ENCODE data around the gene MED26.

MED26 gene

GRCh38 chr19:16591803-16592556 is 36.0 kb downstream of the MED26 start:
- no peak overlapping the region for H3K4me3 Mint-ChIP-seq
- H3K9me3 Mint-ChIP-seq = no peaks in the 10 kb centered on the region
- H3K27ac Mint-ChIP-seq (ENCODE audit: low read depth) = no peak overlapping the region
- ATAC-seq (replicated peaks; ENCODE audit: extremely low read depth, poor library complexity, severe bottlenecking) (no peak), DNase-seq (ENCODE audit: low spot score in 2 of 2) (no peak)
- peaks cover 15% of the 10 kb centered on the region for H3K36me3 Mint-ChIP-seq (ENCODE audit: insufficient read depth)
- H3K27me3 Mint-ChIP-seq = no peaks in the 10 kb centered on the region
- H3K4me1 Mint-ChIP-seq = peaks cover 72% of the 10 kb centered on the region

GRCh38 chr19:16590876-16591802 is 36.9 kb downstream of the MED26 start:
- no peak for ATAC-seq (replicated peaks; ENCODE audit: extremely low read depth, poor library complexity, severe bottlenecking)
- no peaks in the 10 kb centered on the region for H3K9me3 Mint-ChIP-seq

GRCh38 chr19:16589917-16590316 is 38.1 kb downstream of the MED26 start:
- H3K27me3 Mint-ChIP-seq = no peaks in the 10 kb centered on the region
- H3K9me3 Mint-ChIP-seq = no peaks in the 10 kb centered on the region
- peaks cover 71% of the 10 kb centered on the region for H3K4me1 Mint-ChIP-seq
- DNase-seq (ENCODE audit: low spot score in 2 of 2) (no peak), ATAC-seq (replicated peaks; ENCODE audit: extremely low read depth, poor library complexity, severe bottlenecking) (no peak)
- peaks cover 25% of the 10 kb centered on the region for H3K36me3 Mint-ChIP-seq (ENCODE audit: insufficient read depth)
- H3K27ac Mint-ChIP-seq (ENCODE audit: low read depth) = no peak overlapping the region
- peak overlapping the region; percentile 28 for H3K4me3 Mint-ChIP-seq

More at GRCh38 chr19:16590876-16591802, 36.9 kb downstream of the MED26 start:
- Mint-ChIP-seq H3K27ac (ENCODE audit: low read depth) (no peak overlapping the region), H3K4me1 (peaks cover 71% of the 10 kb centered on the region), H3K36me3 (ENCODE audit: insufficient read depth) (peaks cover 18% of the 10 kb centered on the region), H3K4me3 (no peak overlapping the region), H3K27me3 (no peaks in the 10 kb centered on the region)
- DNase-seq (ENCODE audit: low spot score in 2 of 2) = no peak

GRCh38 chr19:16588824-16589577 is 39.0 kb downstream of the MED26 start:
- H3K9me3 Mint-ChIP-seq = no peaks in the 10 kb centered on the region
- ATAC-seq (replicated peaks; ENCODE audit: extremely low read depth, poor library complexity, severe bottlenecking) = no peak
- peaks cover 29% of the 10 kb centered on the region for H3K36me3 Mint-ChIP-seq (ENCODE audit: insufficient read depth)

GRCh38 chr19:16587833-16588823 is 39.9 kb downstream of the MED26 start:
- H3K27me3 Mint-ChIP-seq = no peaks in the 10 kb centered on the region
- H3K4me3 Mint-ChIP-seq = peak overlapping the region; percentile 72
- peak; percentile 51 to 57 for DNase-seq (ENCODE audit: low spot score in 2 of 2)
- peak overlapping the region; percentile 94 for H3K27ac Mint-ChIP-seq (ENCODE audit: low read depth)
- H3K4me1 Mint-ChIP-seq = peaks cover 61% of the 10 kb centered on the region
- H3K9me3 Mint-ChIP-seq = no peaks in the 10 kb centered on the region
- H3K36me3 Mint-ChIP-seq (ENCODE audit: insufficient read depth) = peaks cover 34% of the 10 kb centered on the region
- peak; percentile 52 for ATAC-seq (replicated peaks; ENCODE audit: extremely low read depth, poor library complexity, severe bottlenecking)

More at GRCh38 chr19:16588824-16589577, 39.0 kb downstream of the MED26 start:
- peaks cover 70% of the 10 kb centered on the region for H3K4me1 Mint-ChIP-seq
- H3K4me3 Mint-ChIP-seq = peak overlapping the region; percentile 72
- H3K27me3 Mint-ChIP-seq = no peaks in the 10 kb centered on the region
- no peak for DNase-seq (ENCODE audit: low spot score in 2 of 2)
- peak overlapping the region; percentile 94 for H3K27ac Mint-ChIP-seq (ENCODE audit: low read depth)

- Mint-ChIP-seq H3K9me3 (no peaks in the 10 kb centered on the region), H3K36me3 (ENCODE audit: insufficient read depth) (peaks cover 39% of the 10 kb centered on the region), H3K4me3 (peak overlapping the region; percentile 72), H3K27ac (ENCODE audit: low read depth) (peak overlapping the region; percentile 94), H3K4me1 (peaks cover 62% of the 10 kb centered on the region), H3K27me3 (no peaks in the 10 kb centered on the region)
- DNase-seq (ENCODE audit: low spot score in 2 of 2) (peak; percentile 40 to 53), ATAC-seq (replicated peaks; ENCODE audit: extremely low read depth, poor library complexity, severe bottlenecking) (peak; percentile 9)
Observed at GRCh38 chr19:16586991-16587832, 40.8 kb downstream of the MED26 start.

- Mint-ChIP-seq H3K4me1 (peaks cover 68% of the 10 kb centered on the region), H3K9me3 (no peaks in the 10 kb centered on the region), H3K4me3 (peak overlapping the region; percentile 72), H3K36me3 (ENCODE audit: insufficient read depth) (peaks cover 42% of the 10 kb centered on the region), H3K27me3 (no peaks in the 10 kb centered on the region), H3K27ac (ENCODE audit: low read depth) (peak overlapping the region; percentile 94)
- no peak for DNase-seq (ENCODE audit: low spot score in 2 of 2)
- ATAC-seq (replicated peaks; ENCODE audit: extremely low read depth, poor library complexity, severe bottlenecking) = no peak
Observed at GRCh38 chr19:16586477-16586871, 41.5 kb downstream of the MED26 start.

GRCh38 chr19:16585808-16586476 is 42.1 kb downstream of the MED26 start:
- H3K4me3 Mint-ChIP-seq = peak overlapping the region; percentile 72
- no peak for ATAC-seq (replicated peaks; ENCODE audit: extremely low read depth, poor library complexity, severe bottlenecking)
- peak overlapping the region; percentile 94 for H3K27ac Mint-ChIP-seq (ENCODE audit: low read depth)
- no peaks in the 10 kb centered on the region for H3K27me3 Mint-ChIP-seq
- no peak for DNase-seq (ENCODE audit: low spot score in 2 of 2)
- H3K36me3 Mint-ChIP-seq (ENCODE audit: insufficient read depth) = peaks cover 42% of the 10 kb centered on the region
- H3K9me3 Mint-ChIP-seq = no peaks in the 10 kb centered on the region
- peaks cover 72% of the 10 kb centered on the region for H3K4me1 Mint-ChIP-seq

GRCh38 chr19:16585094-16585801 is 42.8 kb downstream of the MED26 start:
- peaks cover 40% of the 10 kb centered on the region for H3K36me3 Mint-ChIP-seq (ENCODE audit: insufficient read depth)
- H3K27ac Mint-ChIP-seq (ENCODE audit: low read depth) = peak overlapping the region; percentile 94
- H3K4me1 Mint-ChIP-seq = peaks cover 74% of the 10 kb centered on the region
- ATAC-seq (replicated peaks; ENCODE audit: extremely low read depth, poor library complexity, severe bottlenecking) (no peak), DNase-seq (ENCODE audit: low spot score in 2 of 2) (no peak)
- peak overlapping the region; percentile 72 for H3K4me3 Mint-ChIP-seq
- no peaks in the 10 kb centered on the region for H3K9me3 Mint-ChIP-seq
- H3K27me3 Mint-ChIP-seq = no peaks in the 10 kb centered on the region

All from central memory CD8-positive, alpha-beta T cell (primary cell).